Cardiac muscle cell (in vitro differentiated cells and primary cell): ENCODE data around the gene STMN1. TPM values are rescaled to one million over a fixed set of nuclear protein-coding genes. Genes with fewer than 3 reads are reported as not detected.

ENCODE experiments used
- DNase-seq, 2 donors: peaks; one replicate each; pipeline versions ENCODE4 v3.0.0 to v3.0.0-alpha.2; 2010 to 2017; ENCODE audit warnings: low read depth in 1 of 2, low spot score in 1 of 2
- H3K27ac ChIP-seq: fragments of 200-600 bp; sonication (generic); 2 replicates; pipeline ENCODE4 v1.5.1; 2016
- H3K27me3 ChIP-seq: fragments of 200-600 bp; sonication (generic); 2 replicates; pipeline ENCODE4 v1.6.0; 2016; ENCODE audit warnings: control low read depth
- H3K36me3 ChIP-seq: fragments of 200-600 bp; sonication (generic); 2 replicates; pipeline ENCODE4 v1.5.1; 2016; ENCODE audit warnings: control low read depth
- H3K4me1 ChIP-seq: fragments of 200-600 bp; sonication (generic); 2 replicates; pipeline ENCODE4 v1.8.1; 2017; ENCODE audit warnings: low read depth, mild to moderate bottlenecking, mixed run types
- H3K4me3 ChIP-seq: fragments of 200-600 bp; sonication (generic); 2 replicates; pipeline ENCODE4 v1.5.1; 2016; ENCODE audit warnings: mild to moderate bottlenecking
- H3K9me3 ChIP-seq: fragments of 200-600 bp; sonication (generic); 2 replicates; pipeline ENCODE4 v1.5.1; 2017; ENCODE audit warnings: low read depth, mild to moderate bottlenecking, control low read depth
- polyA plus RNA-seq: library from polyadenylated mRNA; unstranded; fragments of >200 nt; fragmentation: Nextera tagmentation; extraction: Ambion mirVana; gene quantifications from 2 replicates; pipeline ENCODE4 v1.2.1, GENCODE V29; 2016
- total RNA-seq: library from RNA; depleted of rRNA; stranded (reverse); fragments of >200 nt; gene quantifications from 2 replicates; pipeline ENCODE4 v1.2.3, GENCODE V29; 2016
- TF ChIP-seq, protein P1 (sequence below): IDR thresholded peaks from 2 replicates; pipeline ENCODE4 v1.5.1; 2012; ENCODE audit warnings: low read depth, mild to moderate bottlenecking, low read length

STMN1 gene
- total and polyA plus RNA-seq, 2 experiments from 2014 or later, result 572 to 943 TPM

DNA sequence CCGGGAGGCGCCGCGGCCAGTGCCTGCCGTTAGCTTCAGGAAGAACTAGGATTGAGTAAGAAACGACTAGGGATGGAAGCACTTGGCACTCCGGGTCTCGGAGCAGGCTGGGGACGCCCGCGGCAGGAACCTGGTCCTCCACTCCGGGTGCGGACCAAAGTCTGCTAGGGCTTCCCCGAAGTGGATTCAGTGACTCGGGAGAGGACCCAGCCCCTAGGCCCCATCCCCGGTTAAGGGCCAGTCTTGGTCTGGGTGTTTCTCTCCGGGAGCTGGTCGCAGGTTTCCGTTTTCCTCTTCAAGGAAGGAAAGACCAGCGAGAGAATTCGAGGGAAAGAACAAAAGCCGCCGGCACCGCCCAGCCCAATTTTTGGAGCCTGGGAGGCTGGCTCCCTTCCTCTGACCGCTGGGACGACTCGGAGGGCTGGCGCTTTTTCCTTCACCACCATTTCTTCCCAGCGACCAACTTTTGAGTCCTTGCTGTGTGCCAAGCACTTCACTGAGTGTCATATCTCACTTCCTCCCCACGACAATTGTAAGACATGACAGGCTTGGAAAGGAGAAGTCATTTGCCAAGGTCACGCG is 16.8 kb upstream of the STMN1 start:
- H3K27ac ChIP-seq, result peak overlapping the region; percentile 32
- H3K36me3 ChIP-seq, result no peaks in the 10 kb centered on the region
- peaks cover 18% of the 10 kb centered on the region for H3K4me1 ChIP-seq
- TF ChIP-seq, protein P1, sequence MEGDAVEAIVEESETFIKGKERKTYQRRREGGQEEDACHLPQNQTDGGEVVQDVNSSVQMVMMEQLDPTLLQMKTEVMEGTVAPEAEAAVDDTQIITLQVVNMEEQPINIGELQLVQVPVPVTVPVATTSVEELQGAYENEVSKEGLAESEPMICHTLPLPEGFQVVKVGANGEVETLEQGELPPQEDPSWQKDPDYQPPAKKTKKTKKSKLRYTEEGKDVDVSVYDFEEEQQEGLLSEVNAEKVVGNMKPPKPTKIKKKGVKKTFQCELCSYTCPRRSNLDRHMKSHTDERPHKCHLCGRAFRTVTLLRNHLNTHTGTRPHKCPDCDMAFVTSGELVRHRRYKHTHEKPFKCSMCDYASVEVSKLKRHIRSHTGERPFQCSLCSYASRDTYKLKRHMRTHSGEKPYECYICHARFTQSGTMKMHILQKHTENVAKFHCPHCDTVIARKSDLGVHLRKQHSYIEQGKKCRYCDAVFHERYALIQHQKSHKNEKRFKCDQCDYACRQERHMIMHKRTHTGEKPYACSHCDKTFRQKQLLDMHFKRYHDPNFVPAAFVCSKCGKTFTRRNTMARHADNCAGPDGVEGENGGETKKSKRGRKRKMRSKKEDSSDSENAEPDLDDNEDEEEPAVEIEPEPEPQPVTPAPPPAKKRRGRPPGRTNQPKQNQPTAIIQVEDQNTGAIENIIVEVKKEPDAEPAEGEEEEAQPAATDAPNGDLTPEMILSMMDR, result no peak
- no peaks in the 10 kb centered on the region for H3K9me3 ChIP-seq
- no peaks in the 10 kb centered on the region for H3K27me3 ChIP-seq
- DNase-seq, result peak; percentile 23 to 29
- peak overlapping the region; percentile 36 for H3K4me3 ChIP-seq

DNA sequence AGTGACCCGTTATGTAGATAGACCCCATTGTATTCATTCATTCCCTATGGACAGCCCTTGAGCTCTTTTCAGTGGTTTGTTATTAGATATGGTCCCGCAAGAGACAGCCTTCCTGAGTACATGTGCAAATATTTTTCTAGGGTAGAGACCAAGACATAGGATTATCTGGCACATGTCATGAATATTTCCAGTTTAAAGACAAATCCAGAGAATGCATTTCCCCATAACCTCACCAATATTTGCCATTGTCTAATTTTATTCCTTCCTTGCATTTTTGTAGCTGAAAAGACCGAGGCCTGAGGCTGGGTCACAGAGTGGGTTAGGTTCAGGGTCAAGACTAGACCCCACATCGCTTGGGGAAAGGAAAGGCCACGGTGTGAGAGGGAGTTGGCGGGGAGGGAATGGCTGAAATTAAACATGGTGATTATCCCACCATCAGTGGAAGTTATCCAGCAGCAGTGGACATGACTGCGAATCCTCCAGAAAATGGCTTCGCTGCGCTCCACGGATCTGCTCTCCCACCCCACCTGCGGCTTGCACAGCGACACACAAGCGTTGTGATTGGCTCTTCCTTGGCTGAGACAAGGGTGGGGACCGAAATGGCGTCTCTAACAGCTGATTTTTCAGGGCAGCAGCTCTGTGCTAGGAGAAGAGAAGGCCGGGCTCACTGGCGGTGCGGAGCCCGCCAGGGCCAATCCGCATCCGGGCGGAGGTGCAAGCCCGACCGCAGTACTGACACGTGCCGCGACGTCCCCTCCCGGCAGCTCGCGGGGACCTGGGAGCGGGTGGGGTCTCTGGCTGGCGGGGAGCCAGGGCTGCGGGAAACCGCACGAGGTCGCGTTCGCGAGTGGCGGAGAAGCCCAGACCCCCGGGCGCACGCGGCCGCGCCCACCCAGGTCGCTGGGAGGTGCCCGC is 16.1 kb upstream of the STMN1 start:
- TF ChIP-seq, protein P1, result no peak
- Histone ChIP-seq H3K27ac (peak overlapping the region; percentile 32), H3K4me1 (peaks cover 24% of the 10 kb centered on the region), H3K36me3 (no peaks in the 10 kb centered on the region), H3K4me3 (peak overlapping the region; percentile 36), H3K27me3 (no peaks in the 10 kb centered on the region), H3K9me3 (no peaks in the 10 kb centered on the region)
- peak; percentile 27 for DNase-seq

DNA sequence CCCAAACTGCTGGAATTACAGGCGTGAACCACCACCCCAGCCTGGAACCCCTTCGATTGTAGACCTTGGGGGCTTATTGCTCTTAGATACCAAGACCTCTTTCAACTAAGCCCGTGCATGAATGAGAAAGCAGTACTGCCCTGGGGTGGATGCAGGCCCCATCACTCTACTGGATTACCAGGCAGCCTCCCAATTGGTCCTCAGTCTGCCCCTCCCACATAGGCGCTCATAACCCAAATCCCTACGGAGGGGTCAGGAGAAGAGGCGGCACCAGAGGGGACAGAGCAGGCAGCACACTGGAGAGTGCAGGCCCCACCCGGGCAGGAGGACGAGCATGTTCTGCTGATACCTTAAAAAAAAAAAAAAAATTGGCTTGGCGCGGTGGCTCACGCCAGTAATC is 12.4 kb upstream of the STMN1 start:
- TF ChIP-seq, protein P1, result no peak
- DNase-seq, result no peak
- H3K4me1 ChIP-seq, result peaks cover 20% of the 10 kb centered on the region
- no peaks in the 10 kb centered on the region for H3K36me3 ChIP-seq
- no peak overlapping the region for H3K27ac ChIP-seq
- no peaks in the 10 kb centered on the region for H3K27me3 ChIP-seq
- no peaks in the 10 kb centered on the region for H3K9me3 ChIP-seq
- no peak overlapping the region for H3K4me3 ChIP-seq

DNA sequence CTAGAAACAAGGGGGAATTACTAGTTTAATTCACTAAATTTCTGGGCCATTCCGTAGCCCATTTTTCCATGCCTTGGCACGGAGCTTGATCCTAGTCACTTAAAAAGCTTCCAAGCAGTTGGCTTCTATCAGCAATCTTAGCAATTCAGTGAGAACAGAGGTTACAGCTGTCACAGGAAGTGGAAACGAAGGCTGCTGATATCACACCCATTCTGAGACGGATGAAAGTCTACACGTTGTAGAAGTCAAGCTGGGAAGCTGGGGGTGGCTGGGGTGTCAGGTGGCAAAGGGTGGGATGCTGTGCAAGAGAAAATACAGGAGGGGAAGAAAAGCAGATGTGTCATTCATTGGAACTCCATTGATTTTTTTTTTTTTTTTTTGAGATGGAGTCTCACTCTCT is 11.8 kb upstream of the STMN1 start:
- H3K27ac ChIP-seq, result peak overlapping the region; percentile 37
- peak; percentile 28 to 60 for DNase-seq

DNA sequence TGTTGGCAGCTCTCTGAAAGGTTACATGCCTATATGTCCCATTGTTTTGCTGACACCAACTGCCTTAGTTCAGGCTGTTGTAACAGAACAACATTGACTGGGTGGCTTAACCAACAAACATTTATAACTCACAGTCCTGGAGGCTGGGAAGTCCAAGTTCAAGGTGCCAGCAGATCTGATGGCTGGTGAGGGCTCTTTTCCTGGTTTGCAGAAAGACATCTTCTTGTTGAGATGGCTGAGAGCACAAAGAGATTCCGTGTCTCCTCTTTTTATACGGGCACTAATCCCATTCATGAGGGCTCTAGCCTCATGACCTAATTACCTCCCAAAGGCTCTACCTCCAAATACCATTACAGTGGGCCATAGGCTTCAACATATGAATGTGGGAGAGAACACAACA is 10.2 kb upstream of the STMN1 start:
- Histone ChIP-seq H3K27ac (no peak overlapping the region), H3K4me1 (peaks cover 7% of the 10 kb centered on the region), H3K9me3 (no peaks in the 10 kb centered on the region), H3K36me3 (no peaks in the 10 kb centered on the region), H3K4me3 (no peak overlapping the region), H3K27me3 (no peaks in the 10 kb centered on the region)
- DNase-seq, result no peak
- TF ChIP-seq, protein P1, result no peak

More for the DNA sequence above, 11.8 kb upstream of the STMN1 start:
- Histone ChIP-seq H3K4me1 (peaks cover 14% of the 10 kb centered on the region), H3K4me3 (no peak overlapping the region), H3K27me3 (no peaks in the 10 kb centered on the region), H3K9me3 (no peaks in the 10 kb centered on the region), H3K36me3 (no peaks in the 10 kb centered on the region)
- TF ChIP-seq, protein P1, result no peak
